Fibroblast of lung (primary cell): ENCODE data around the gene CD276.

Source experiments
- CTCF ChIP-seq, 2 donors: IDR thresholded peaks in 1 of 2; conservative IDR thresholded peaks in 1 of 2; 1 replicate in 1 of 2; 2 replicates in 1 of 2; pipeline ENCODE4 v1.5.1; 2011 to 2012; ENCODE audit warnings: low read length in 2 of 2, control low read depth in 1 of 2, inconsistent platforms in 1 of 2, low read depth in 1 of 2, mild to moderate bottlenecking in 1 of 2
- EZH2 ChIP-seq: IDR thresholded peaks from 2 replicates; pipeline ENCODE4 v1.5.1; 2012; ENCODE audit warnings: low read length, control low read depth, mild to moderate bottlenecking; ENCODE audit errors: missing control alignments

DNA sequence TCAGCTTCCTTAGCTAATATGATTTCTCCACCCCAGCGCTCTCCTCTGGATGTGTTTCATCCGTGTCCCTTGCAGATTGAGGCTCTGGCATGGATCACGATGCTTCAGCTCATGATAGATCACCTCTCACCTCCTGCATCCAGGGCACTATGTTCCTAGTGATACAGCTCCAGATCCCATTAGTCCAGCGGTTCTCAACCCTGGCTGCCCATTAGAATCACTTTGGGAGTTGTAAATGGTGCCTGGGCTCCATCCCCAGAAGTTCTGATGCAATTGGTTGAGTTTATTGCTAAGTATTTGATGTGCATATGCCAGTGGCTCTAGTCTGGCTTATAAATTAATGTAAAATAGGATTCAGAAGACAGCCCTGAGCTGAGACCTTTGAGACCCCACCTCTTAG, 34.5 kb downstream of the CD276 start:
- no peak for TF ChIP-seq CTCF (conservative IDR thresholded peaks at IDR 0.05 in 1 of 2, IDR thresholded peaks at IDR 0.05 in 1 of 2; ENCODE audit: low read depth in 1 of 2, low read length in 2 of 2)
- no peak for TF ChIP-seq EZH2
